SK-N-SH (cell line): ENCODE results near the gene APBA3.

Experiments used
- CTCF ChIP-seq: fragments of 200-600 bp; sonication (generic); IDR thresholded peaks from 2 replicates; pipeline ENCODE4 v1.6.1; 2017; ENCODE audit warnings: antibody characterized with exemption, mild to moderate bottlenecking, moderate library complexity
- EP300 ChIP-seq, 2 experiments: IDR thresholded peaks; 2 replicates each; pipeline versions ENCODE4 v1.4.0 to v1.6.1; 2012; ENCODE audit warnings: borderline replicate concordance in 1 of 2, low read depth in 1 of 2, low read length in 1 of 2
- IRF3 ChIP-seq: fragments of 150-350 bp; IDR thresholded peaks from 2 replicates; pipeline ENCODE4 v1.6.1; 2016; ENCODE audit warnings: mild to moderate bottlenecking, low read depth, low read length
- MAX ChIP-seq: IDR thresholded peaks from 2 replicates; pipeline ENCODE4 v1.4.0; 2012; ENCODE audit warnings: low read depth
- NFIC ChIP-seq: IDR thresholded peaks from 2 replicates; pipeline ENCODE4 v1.4.0; 2012; ENCODE audit warnings: borderline replicate concordance
- NRF1 ChIP-seq: IDR thresholded peaks from 2 replicates; pipeline ENCODE4 v1.6.1; 2012; ENCODE audit warnings: low read depth, mild to moderate bottlenecking, low read length
- PBX3 ChIP-seq: IDR thresholded peaks from 2 replicates; pipeline ENCODE4; 2012
- POLR2AphosphoS5 ChIP-seq: IDR thresholded peaks from 2 replicates; pipeline ENCODE4 v1.6.1; 2012; ENCODE audit warnings: low read depth, low read length
- REST ChIP-seq: IDR thresholded peaks from 2 replicates; pipeline ENCODE4 v1.6.1; 2012; ENCODE audit warnings: mild to moderate bottlenecking, low read depth, low read length, moderate library complexity
- RFX5 ChIP-seq: IDR thresholded peaks from 2 replicates; pipeline ENCODE4 v1.6.1; 2012; ENCODE audit warnings: mild to moderate bottlenecking, improper control_type of control experiment, low read length
- SIN3A ChIP-seq: IDR thresholded peaks from 2 replicates; pipeline ENCODE4 v1.6.1; 2012; ENCODE audit warnings: low read depth, mild to moderate bottlenecking, low read length, moderate library complexity, borderline replicate concordance
- TAF1 ChIP-seq: IDR thresholded peaks from 2 replicates; pipeline ENCODE4 v1.6.1; 2012; ENCODE audit warnings: low read depth, mild to moderate bottlenecking, low read length, moderate library complexity, borderline replicate concordance
- USF2 ChIP-seq: fragments of 150-350 bp; IDR thresholded peaks from 2 replicates; pipeline ENCODE4 v1.6.1; 2017; ENCODE audit warnings: antibody characterized with exemption, low read length, low read depth, borderline replicate concordance
- YY1 ChIP-seq: IDR thresholded peaks from 2 replicates; pipeline ENCODE4 v1.4.0; 2012; ENCODE audit warnings: low read depth, mild to moderate bottlenecking

- TF ChIP-seq USF2: no peak
- no peak for TF ChIP-seq CTCF
- TF ChIP-seq REST: no peak
- TF ChIP-seq TAF1: no peak
- TF ChIP-seq PBX3: no peak
- no peak for TF ChIP-seq POLR2AphosphoS5
- no peak for TF ChIP-seq SIN3A
- no peak for TF ChIP-seq EP300 (IDR thresholded peaks at IDR 0.05; ENCODE audit: borderline replicate concordance in 1 of 2, low read depth in 1 of 2, low read length in 1 of 2)
- TF ChIP-seq MAX: no peak
- no peak for TF ChIP-seq IRF3
- TF ChIP-seq RFX5: no peak
- no peak for TF ChIP-seq YY1
- no peak for TF ChIP-seq NFIC
- TF ChIP-seq NRF1: no peak
Observed at GRCh38 chr19:3782903-3783302, 21.4 kb upstream of the APBA3 start.
